ENCODE results near the gene MYH14.
"Not testable (repeated sequence)": the region's sequence is repeated elsewhere in the genome, so short reads cannot be mapped to it uniquely, and the experiment has no call there.

Gene MYH14

DNA sequence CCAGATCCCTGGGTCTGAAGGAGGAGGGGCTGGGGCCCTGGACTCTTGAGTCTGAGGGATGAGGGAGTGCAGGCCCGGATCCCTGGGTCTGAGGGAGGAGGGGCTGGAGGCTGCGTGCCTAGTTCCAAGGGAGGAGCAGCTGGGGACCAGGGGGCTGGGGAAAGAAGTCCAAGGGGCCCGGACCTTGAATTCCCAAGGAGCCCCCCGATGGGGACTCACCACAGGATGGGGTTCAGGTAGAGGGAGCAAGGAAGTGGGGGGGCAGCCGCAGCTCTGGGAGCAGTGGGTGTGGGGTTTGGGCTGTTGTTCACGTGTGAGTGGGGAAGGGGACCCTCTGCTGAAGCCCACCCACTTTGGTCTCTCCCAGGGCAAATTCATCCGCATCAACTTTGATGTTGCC lies 23.1 kb downstream of the MYH14 start:
- no peak for DNase-seq (ENCODE audit: low read depth)

DNA sequence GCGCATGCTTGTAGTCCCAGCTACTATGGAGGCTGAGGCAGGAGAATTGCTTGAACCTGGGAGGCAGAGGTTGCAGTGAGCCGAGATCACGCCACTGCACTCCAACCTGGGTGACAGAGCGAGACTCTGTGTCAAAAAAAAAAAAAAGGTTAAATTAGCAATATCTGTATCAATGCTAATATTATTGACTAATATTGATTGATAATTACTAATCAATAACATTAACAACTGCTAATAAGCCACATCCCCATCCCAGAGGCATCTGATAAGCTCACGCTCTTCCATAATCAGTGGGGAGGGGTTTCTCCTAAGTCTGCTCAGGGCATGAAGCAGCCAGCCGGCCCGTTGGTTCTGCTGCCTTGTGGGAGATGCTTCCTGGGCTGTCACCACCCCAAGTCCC lies 24.7 kb downstream of the MYH14 start:
- DNase-seq (ENCODE audit: low read depth): not testable (repeated sequence)

DNA sequence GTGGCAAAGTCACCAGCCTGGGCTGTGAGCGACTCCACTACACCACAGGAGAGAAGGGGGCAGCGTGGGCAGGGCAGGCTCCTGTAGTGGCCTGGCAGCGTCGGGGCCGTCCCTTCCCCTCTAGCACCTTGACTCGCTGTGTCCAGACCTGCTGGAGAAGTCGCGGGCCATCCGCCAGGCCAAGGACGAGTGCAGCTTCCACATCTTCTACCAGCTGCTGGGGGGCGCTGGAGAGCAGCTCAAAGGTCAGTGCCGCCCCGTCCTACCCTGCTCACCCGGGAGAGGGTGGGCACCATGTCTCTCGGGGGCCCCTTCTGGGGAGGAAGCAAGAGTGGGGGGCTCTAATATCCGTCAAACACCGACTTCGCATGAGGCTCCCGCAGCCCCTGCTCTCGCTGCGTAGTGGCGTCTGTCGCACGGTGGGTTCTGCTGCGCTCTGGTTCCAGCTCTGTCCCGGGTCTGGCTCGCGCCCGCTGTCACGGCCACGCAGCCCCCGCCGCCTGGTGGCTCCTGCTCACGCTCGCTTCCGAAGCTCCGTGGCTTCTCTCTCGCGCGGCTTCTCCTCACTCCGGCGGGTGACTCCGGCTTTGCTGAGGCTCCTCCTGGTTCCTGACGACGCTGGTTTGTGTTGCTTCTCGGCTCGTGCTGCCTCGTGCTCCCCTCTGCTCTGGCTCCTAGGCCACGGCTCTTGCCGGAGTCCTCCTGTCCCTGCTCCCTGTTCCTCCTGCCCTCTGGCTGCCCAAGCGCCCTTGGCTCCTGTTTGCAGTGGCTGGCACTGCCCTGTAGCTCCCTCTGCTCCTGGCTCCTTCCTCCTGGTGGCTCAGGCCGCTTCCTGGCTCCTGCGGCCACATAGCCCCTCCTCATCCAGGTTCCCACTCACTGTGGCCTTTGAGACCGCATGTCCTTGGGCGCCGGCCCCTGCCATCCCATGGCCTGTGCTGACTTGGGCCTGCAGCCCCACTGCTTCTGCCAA lies 27.2 kb downstream of the MYH14 start:
- DNase-seq (ENCODE audit: low read depth): no peak

GRCh38 chr19:50231417-50231816 lies 28.0 kb downstream of the MYH14 start:
- not testable (repeated sequence) for DNase-seq (ENCODE audit: low read depth)

DNA sequence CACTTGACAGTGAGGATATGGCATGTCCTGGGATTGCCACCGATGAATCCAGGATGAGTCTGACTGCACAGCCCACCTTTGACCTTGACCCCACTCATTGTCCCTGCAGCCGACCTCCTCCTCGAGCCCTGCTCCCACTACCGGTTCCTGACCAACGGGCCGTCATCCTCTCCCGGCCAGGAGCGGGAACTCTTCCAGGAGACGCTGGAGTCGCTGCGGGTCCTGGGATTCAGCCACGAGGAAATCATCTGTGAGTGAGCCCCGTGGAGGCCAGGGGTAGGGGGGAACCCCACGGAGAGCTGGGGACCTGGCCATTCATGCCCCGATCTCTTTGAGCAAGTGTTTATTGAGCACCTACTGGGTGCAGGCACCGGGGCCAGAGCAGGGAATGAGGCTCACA lies 28.4 kb downstream of the MYH14 start:
- DNase-seq (ENCODE audit: low read depth): no peak

- DNase-seq (ENCODE audit: low read depth): no peak
Observed at GRCh38 chr19:50232600-50232999, 29.2 kb downstream of the MYH14 start.

DNA sequence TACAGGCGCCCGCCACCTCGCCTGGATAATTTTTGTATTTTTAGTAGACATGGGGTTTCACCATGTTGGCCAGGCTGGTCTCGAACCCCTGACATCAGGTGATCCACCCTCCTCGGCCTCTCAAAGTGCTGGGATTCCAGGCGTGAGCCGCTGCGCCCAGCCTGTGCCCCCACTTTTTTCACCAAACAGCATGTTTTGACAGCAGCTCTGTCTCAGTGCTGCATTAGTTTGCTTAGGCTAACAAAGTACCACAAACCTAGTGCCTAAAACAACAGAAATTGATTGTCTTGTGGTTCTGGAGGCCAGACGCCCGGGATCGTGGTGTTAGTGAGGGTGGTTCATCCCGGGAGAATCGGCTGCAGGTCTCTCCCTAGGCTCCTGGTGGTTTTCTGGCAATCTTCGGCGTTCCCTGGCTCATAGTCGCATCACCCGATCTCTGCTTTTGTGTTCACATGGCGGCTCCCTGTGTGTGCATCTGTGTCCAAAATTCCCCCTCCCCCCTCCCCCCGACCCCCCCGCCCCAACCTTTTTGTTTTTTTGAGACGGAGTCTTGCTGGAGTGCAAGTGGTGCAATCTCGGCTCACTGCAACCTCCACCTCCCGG lies 30.0 kb downstream of the MYH14 start:
- DNase-seq (ENCODE audit: low read depth): no peak

DNA sequence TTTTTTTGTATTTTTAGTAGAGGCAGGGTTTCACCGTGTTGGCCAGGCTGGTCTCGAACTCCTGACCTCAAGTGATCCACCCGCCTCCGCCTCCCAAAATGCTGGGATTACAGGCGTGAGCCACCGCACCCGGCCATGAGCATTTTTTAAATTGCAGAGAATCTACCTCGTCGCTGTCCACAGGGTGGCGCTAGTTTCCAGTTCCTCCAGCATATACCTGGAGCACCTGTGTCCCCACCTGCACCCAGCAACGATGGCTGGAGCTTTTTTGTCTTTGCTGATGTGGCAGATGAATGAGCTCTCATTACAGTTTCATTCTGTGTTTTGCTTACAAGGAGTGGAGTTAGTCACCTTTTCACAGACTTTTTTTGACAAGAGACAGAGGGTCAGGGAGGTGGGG lies 34.1 kb downstream of the MYH14 start:
- DNase-seq (ENCODE audit: low read depth): not testable (repeated sequence)

GRCh38 chr19:50238043-50238442 lies 34.6 kb downstream of the MYH14 start:
- DNase-seq (ENCODE audit: low read depth): no peak

DNA sequence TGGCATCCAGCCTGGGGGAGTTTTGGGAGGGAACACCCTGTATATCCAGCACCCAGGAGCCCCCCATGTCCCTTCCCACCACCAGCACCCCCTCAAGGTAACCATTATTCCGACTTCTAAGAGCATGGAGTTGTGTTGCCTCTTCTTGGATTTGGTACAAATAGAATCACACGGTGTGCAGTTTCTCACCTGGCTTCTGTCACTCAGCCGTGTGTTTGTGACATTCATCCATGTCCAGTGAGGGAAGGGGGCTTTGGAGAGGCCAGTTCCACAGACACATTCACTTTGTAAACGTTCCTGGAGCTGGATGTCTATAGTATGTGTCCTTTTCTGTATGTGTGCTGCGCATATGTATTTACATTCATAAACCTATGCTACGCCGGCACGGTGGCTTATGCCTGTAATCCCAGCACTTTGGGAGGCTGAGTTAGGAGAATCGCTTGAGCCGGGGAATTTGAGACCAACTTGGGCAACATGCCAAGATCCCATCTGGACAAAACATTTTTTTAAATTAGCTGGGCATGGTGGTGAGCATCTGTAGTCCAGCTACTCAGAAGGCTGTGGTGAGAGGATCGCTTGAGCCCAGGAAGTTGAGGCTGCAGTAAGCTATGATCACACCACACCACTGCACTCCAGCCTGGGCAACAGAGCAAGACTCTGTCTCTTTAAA lies 36.6 kb downstream of the MYH14 start:
- DNase-seq (ENCODE audit: low read depth): no peak

GRCh38 chr19:50242581-50242980 lies 39.2 kb downstream of the MYH14 start:
- DNase-seq (ENCODE audit: low read depth): no peak

DNA sequence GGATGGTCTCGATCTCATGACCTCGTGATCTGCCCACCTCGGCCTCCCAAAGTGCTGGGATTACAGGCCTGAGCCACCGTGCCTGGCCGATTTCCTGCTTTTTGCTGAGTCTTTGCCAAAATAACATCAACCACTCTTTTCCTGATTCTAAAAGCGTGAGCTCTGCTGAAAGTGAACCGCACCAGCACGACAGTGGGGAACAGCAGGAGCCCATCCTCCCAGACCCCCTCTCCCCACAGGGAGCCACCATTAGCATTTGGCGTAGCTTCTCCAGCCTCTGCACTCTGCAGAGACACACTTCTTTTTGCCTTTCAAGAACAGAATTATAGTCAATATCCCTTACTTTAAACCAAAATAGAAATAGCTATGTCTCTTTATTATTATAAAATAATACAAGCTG lies 41.3 kb downstream of the MYH14 start:
- DNase-seq (ENCODE audit: low read depth): no peak

DNA sequence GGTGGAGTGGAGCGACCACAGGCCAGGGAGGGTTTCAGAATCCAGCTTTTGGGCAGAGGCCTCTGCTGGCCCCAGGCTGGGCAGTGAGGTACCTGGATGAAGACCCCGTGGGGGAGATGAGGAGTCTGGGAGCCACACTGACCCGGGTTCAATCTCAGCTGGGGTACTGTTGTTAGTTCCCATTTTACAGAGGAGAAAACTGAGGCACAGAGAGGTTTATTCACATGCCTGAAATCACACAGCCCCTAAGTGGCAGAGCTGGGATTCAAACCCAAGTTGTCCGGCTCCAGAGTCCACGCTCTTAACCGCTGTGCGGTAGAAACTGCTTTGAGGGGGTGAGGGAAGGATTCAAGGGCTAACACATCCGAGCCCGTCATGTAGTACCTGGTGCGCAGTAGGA lies 45.0 kb downstream of the MYH14 start:
- no peak for DNase-seq (ENCODE audit: low read depth)

DNA sequence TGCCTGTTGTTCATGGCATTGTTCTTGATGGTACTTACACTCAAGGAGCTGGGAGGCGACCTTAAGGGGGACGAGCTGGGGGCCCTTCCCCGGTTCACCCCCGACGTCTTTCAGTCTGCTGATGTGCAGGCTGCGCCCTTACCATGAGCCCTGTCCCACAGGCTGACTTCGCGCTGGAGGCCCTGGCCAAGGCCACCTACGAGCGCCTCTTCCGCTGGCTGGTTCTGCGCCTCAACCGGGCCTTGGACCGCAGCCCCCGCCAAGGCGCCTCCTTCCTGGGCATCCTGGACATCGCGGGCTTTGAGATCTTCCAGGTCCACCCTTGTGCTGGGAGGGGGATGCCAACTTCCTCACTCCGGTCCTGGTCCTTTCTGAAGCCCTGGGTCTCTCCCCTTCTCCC lies 45.4 kb downstream of the MYH14 start:
- no peak for DNase-seq (ENCODE audit: low read depth)

- no peak for DNase-seq (ENCODE audit: low read depth)
Observed at GRCh38 chr19:50249636-50250035, 46.2 kb downstream of the MYH14 start.

DNA sequence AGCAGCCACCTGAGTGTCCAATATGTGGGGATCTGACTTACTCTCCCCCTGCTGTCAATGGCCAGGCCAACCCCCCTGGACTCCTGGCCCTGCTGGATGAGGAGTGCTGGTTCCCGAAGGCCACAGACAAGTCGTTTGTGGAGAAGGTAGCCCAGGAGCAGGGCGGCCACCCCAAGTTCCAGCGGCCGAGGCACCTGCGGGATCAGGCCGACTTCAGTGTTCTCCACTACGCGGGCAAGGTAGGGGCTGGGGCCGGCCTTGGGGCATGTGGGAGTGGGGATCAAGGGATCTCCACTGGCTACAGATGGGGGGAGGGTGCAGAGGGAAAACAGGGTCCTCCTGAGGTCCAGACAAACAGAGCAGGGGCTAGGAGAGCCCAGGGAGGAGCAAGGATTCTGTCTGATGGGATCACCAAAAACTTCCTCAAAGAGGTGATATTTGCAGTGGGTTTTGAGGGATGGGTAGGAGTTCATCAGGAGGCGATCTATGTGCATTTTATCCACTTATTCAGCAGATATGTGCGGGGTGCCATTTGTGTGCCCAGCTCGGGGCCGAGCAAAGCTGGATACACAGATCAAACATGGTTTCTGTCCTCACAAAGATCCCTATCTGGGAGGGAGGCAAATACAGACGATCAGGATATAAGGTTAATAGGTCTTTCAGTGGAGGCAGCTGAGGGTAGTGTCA lies 47.2 kb downstream of the MYH14 start:
- no peak for DNase-seq (ENCODE audit: low read depth)

DNA sequence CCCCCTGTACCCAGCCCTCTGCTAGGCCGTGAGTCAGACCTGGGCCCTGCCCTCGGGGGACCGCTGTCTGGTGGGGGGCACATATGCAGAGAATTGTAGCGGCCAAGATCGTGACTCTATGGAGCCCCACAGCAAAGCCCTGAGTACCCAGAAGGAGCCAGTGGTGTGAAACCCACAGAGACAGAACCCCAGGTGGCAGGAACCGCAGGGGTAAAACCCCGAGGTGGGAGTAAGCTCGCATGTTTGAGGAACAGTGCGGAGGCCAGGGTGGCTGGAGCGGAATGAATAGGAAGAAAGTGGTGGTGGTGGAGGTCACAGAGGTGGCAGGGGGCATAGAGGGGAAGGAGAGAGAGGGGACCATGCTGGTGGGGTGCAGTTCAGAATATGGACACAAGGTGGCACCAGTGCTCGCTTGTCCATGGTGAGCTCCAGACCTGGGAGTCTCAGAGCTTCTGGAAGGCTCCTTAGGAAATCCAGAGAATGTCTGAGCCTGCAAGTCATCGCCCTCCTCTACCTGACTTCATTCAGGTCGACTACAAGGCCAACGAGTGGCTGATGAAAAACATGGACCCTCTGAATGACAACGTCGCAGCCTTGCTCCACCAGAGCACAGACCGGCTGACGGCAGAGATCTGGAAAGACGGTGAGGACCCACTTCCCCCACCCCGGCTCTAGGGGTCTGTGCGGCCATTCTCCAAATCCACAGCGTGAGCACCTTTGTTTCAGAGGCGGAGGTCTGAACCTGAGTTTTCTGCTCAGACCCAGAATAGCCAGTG lies 48.9 kb downstream of the MYH14 start:
- peak; percentile 10 for DNase-seq (ENCODE audit: low read depth)

DNA sequence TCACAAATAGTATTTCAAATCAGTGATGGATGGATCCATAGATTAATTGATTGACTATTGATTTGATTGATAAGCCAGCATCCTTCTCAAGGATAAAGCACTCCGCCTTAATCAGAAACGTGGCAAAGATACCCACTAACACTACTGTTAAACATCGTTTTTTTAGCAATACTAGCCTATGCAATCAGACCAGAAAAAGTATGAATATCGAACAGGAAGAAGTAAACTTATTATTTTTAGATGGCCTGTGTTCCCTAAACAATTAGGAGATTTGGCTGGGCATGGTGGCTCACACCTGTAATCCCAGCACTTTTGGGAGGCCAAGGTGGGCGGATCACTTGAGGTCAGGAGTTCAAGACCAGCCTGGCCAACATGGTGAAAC lies 49.5 kb downstream of the MYH14 start:
- no peak for DNase-seq (ENCODE audit: low read depth)

GRCh38 chr19:50255115-50255514 lies 51.7 kb downstream of the MYH14 start:
- no peak for DNase-seq (ENCODE audit: low read depth)

DNA sequence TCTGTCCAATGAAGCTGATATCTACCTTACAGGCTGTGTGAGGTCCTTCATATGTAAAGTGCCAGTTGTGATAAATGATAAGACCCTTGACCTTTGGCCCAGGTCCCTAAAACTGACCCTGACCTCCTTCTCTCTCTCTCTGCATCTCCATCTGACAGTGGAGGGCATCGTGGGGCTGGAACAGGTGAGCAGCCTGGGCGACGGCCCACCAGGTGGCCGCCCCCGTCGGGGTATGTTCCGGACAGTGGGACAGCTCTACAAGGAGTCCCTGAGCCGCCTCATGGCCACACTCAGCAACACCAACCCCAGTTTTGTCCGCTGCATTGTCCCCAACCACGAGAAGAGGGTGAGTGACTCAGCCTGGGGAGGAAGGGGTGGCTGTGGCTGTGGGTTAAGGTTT lies 53.7 kb downstream of the MYH14 start:
- DNase-seq (ENCODE audit: low read depth): no peak

GRCh38 chr19:50258918-50259372 lies 55.5 kb downstream of the MYH14 start:
- no peak for DNase-seq (ENCODE audit: low read depth)
